Spinal cord (tissue), 10 donors: ENCODE results near the gene MTHFSD. TPM values are rescaled to one million over a fixed set of nuclear protein-coding genes. Genes with fewer than 3 reads are reported as not detected.
"Not testable (repeated sequence)": the region's sequence is repeated elsewhere in the genome, so short reads cannot be mapped to it uniquely, and the experiment has no call there.

ENCODE experiments used
- DNase-seq, 6 donors: peaks; one replicate each; pipeline versions ENCODE4 v3.0.0 to v3.0.0-alpha.2; 2013 to 2015; ENCODE audit warnings: low spot score in 6 of 6, low read depth in 4 of 6
- H3K27ac ChIP-seq: one replicate; pipeline ENCODE4 v1.5.1; 2013; ENCODE audit warnings: low read depth, low read length, control low read depth
- H3K27me3 ChIP-seq: one replicate; pipeline ENCODE4 v1.6.1; 2013; ENCODE audit warnings: low read length; ENCODE audit not compliant: control insufficient read depth, insufficient read depth
- H3K36me3 ChIP-seq: one replicate; pipeline ENCODE4 v1.6.1; 2013; ENCODE audit warnings: low read length; ENCODE audit not compliant: control insufficient read depth, insufficient read depth
- H3K4me1 ChIP-seq: one replicate; pipeline ENCODE4 v1.6.1; 2013; ENCODE audit warnings: low read length; ENCODE audit not compliant: control insufficient read depth, insufficient read depth
- H3K4me3 ChIP-seq: one replicate; pipeline ENCODE4 v1.5.1; 2013; ENCODE audit warnings: low read depth, low read length, control low read depth
- H3K9me3 ChIP-seq: one replicate; pipeline ENCODE4 v1.6.1; 2013; ENCODE audit warnings: low read length; ENCODE audit not compliant: control insufficient read depth, insufficient read depth
- WGBS: methylation state at CpG from one replicate; pipeline ENCODE4 v1.1.5; 2013; ENCODE audit warnings: missing lambda C conversion rate; ENCODE audit not compliant: insufficient coverage; 5-methylcytosine and 5-hydroxymethylcytosine counted together
- polyA plus RNA-seq, 2 donors: library from polyadenylated mRNA; unstranded; fragments of 120-200 nt; gene quantifications; one replicate each; pipeline ENCODE4 v1.2.1, GENCODE V29; 2013; ENCODE audit not compliant: insufficient read length in 2 of 2
- total RNA-seq, 2 donors: library from RNA; depleted of rRNA in 1 of 2; stranded (reverse); fragments of 120-200 nt in 1 of 2; fragments of >200 nt in 1 of 2; gene quantifications; one replicate each; pipeline versions ENCODE4 v1.2.3 to v1.2.4, GENCODE V29; 2013 to 2014
- donor health status: healthy.

MTHFSD gene
- total and polyA plus RNA-seq, 4 donors, result 16.2 to 20.6 (median 19.5) TPM

GRCh38 chr16:86595983-86596605 is 41.1 kb upstream of the MTHFSD start:
- peaks cover 43% of the 10 kb centered on the region for H3K27me3 ChIP-seq
- DNase-seq, result no peak
- no peak overlapping the region for H3K4me3 ChIP-seq

GRCh38 chr16:86594721-86595120 is 39.7 kb upstream of the MTHFSD start:
- Histone ChIP-seq H3K4me1 (peaks cover 7% of the 10 kb centered on the region), H3K36me3 (no peaks in the 10 kb centered on the region), H3K9me3 (no peaks in the 10 kb centered on the region), H3K4me3 (no peak overlapping the region), H3K27me3 (peaks cover 43% of the 10 kb centered on the region), H3K27ac (peak overlapping the region; percentile 43)
- peak in 2 of 6 donors; percentile 59 to 67 for DNase-seq
- WGBS, result 12% methylated on average over 2 of the region's 8 CpGs

More at GRCh38 chr16:86595983-86596605, 41.1 kb upstream of the MTHFSD start:
- Histone ChIP-seq H3K27ac (no peak overlapping the region), H3K4me1 (peaks cover 7% of the 10 kb centered on the region), H3K36me3 (no peaks in the 10 kb centered on the region), H3K9me3 (no peaks in the 10 kb centered on the region)
- WGBS, result 86% methylated on average over 8 of the region's 10 CpGs

- Histone ChIP-seq H3K4me1 (peaks cover 7% of the 10 kb centered on the region), H3K9me3 (no peaks in the 10 kb centered on the region), H3K27ac (peak overlapping the region; percentile 43), H3K27me3 (peaks cover 43% of the 10 kb centered on the region), H3K36me3 (no peaks in the 10 kb centered on the region), H3K4me3 (no peak overlapping the region)
- WGBS, result 30% methylated on average over 5 of the region's 13 CpGs
- DNase-seq, result peak in 2 of 6 donors; percentile 51 to 57
Measured at GRCh38 chr16:86593913-86594620, 39.0 kb upstream of the MTHFSD start.

- no peaks in the 10 kb centered on the region for H3K9me3 ChIP-seq
- H3K27me3 ChIP-seq, result peaks cover 42% of the 10 kb centered on the region
- H3K4me3 ChIP-seq, result no peak overlapping the region
- H3K36me3 ChIP-seq, result no peaks in the 10 kb centered on the region
- H3K4me1 ChIP-seq, result peaks cover 7% of the 10 kb centered on the region
- WGBS, result 67% methylated on average over 4 of the region's 4 CpGs
- no peak overlapping the region for H3K27ac ChIP-seq
- DNase-seq, result no peak
Measured at GRCh38 chr16:86591270-86591669, 36.2 kb upstream of the MTHFSD start.

- no peak for DNase-seq
- peaks cover 36% of the 10 kb centered on the region for H3K27me3 ChIP-seq
- peaks cover 7% of the 10 kb centered on the region for H3K4me1 ChIP-seq
- no peaks in the 10 kb centered on the region for H3K9me3 ChIP-seq
- WGBS, result no CpG with 5 or more reads among the region's 4 CpGs
- H3K27ac ChIP-seq, result no peak overlapping the region
- H3K36me3 ChIP-seq, result no peaks in the 10 kb centered on the region
- no peak overlapping the region for H3K4me3 ChIP-seq
Measured at GRCh38 chr16:86590501-86591144, 35.6 kb upstream of the MTHFSD start.

GRCh38 chr16:86587955-86588354 is 32.9 kb upstream of the MTHFSD start:
- WGBS, result 94% methylated on average over 3 of the region's 3 CpGs

GRCh38 chr16:86587487-86587886 is 32.5 kb upstream of the MTHFSD start:
- Histone ChIP-seq H3K4me1 (peaks cover 3% of the 10 kb centered on the region), H3K4me3 (no peak overlapping the region), H3K9me3 (no peaks in the 10 kb centered on the region), H3K36me3 (no peaks in the 10 kb centered on the region), H3K27ac (no peak overlapping the region), H3K27me3 (peaks cover 12% of the 10 kb centered on the region)
- DNase-seq, result no peak
- 96% methylated on average over 3 of the region's 3 CpGs for WGBS

More at GRCh38 chr16:86587955-86588354, 32.9 kb upstream of the MTHFSD start:
- H3K36me3 ChIP-seq, H3K4me3 ChIP-seq, DNase-seq, H3K9me3 ChIP-seq, H3K4me1 ChIP-seq, H3K27ac ChIP-seq: not testable (repeated sequence)
- H3K27me3 ChIP-seq, result peaks cover 16% of the 10 kb centered on the region

GRCh38 chr16:86585821-86586611 is 31.0 kb upstream of the MTHFSD start:
- 85% methylated on average over 8 of the region's 10 CpGs for WGBS
- Histone ChIP-seq H3K9me3 (no peaks in the 10 kb centered on the region), H3K4me3 (no peak overlapping the region), H3K27ac (peak overlapping the region; percentile 67), H3K4me1 (peaks cover 3% of the 10 kb centered on the region), H3K36me3 (no peaks in the 10 kb centered on the region), H3K27me3 (peaks cover 22% of the 10 kb centered on the region)
- peak in 1 of 6 donors; percentile 69 for DNase-seq
